ENCODE data around the gene ADORA1.

GRCh38 chr1:203112475-203112874 is 15.1 kb upstream of the ADORA1 start:
- TF ChIP-seq, protein P1, sequence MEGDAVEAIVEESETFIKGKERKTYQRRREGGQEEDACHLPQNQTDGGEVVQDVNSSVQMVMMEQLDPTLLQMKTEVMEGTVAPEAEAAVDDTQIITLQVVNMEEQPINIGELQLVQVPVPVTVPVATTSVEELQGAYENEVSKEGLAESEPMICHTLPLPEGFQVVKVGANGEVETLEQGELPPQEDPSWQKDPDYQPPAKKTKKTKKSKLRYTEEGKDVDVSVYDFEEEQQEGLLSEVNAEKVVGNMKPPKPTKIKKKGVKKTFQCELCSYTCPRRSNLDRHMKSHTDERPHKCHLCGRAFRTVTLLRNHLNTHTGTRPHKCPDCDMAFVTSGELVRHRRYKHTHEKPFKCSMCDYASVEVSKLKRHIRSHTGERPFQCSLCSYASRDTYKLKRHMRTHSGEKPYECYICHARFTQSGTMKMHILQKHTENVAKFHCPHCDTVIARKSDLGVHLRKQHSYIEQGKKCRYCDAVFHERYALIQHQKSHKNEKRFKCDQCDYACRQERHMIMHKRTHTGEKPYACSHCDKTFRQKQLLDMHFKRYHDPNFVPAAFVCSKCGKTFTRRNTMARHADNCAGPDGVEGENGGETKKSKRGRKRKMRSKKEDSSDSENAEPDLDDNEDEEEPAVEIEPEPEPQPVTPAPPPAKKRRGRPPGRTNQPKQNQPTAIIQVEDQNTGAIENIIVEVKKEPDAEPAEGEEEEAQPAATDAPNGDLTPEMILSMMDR (optimal IDR thresholded peaks at IDR 0.05 in 1 of 3, IDR thresholded peaks at IDR 0.05 in 1 of 3, conservative IDR thresholded peaks at IDR 0.05 in 1 of 3; ENCODE audit: extremely low read depth in 1 of 3, insufficient read depth in 2 of 3, low read length in 3 of 3), result no peak
- TF ChIP-seq EZH2 (IDR thresholded peaks at IDR 0.05; ENCODE audit: low read length), result no peak
